Measurements from ENCODE around the gene GJD2.

DNA sequence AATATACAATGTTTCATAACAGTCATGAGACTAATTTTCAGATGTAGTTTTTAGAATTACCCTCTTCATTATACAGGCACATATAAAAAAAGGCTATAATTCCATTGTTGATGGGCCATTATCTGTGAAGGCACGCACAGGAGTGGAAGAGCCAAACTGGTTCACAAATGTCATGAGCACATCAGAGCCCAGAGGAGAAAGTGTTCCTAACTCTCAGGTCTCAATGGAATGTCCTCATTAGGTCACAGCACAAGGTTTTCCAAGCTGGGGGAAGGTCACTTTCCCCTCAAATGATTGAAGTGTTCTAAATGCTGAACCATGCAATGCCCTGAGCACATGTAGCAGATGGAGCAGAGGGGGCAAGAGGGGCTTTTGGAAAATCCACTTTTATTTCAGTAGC, 41.2 kb downstream of the GJD2 start:
- TF ChIP-seq, protein P1, sequence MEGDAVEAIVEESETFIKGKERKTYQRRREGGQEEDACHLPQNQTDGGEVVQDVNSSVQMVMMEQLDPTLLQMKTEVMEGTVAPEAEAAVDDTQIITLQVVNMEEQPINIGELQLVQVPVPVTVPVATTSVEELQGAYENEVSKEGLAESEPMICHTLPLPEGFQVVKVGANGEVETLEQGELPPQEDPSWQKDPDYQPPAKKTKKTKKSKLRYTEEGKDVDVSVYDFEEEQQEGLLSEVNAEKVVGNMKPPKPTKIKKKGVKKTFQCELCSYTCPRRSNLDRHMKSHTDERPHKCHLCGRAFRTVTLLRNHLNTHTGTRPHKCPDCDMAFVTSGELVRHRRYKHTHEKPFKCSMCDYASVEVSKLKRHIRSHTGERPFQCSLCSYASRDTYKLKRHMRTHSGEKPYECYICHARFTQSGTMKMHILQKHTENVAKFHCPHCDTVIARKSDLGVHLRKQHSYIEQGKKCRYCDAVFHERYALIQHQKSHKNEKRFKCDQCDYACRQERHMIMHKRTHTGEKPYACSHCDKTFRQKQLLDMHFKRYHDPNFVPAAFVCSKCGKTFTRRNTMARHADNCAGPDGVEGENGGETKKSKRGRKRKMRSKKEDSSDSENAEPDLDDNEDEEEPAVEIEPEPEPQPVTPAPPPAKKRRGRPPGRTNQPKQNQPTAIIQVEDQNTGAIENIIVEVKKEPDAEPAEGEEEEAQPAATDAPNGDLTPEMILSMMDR (conservative IDR thresholded peaks at IDR 0.05; ENCODE audit: low read depth, low read length): no peak
- no peak for TF ChIP-seq EZH2 (IDR thresholded peaks at IDR 0.05; ENCODE audit: low read length, unreplicated experiment)

All from PC-3 (cell line).